Measurements from ENCODE around the gene SEMA3F. TPM values are rescaled to one million over a fixed set of nuclear protein-coding genes. Genes with fewer than 3 reads are reported as not detected.

The SEMA3F gene
- total and polyA plus RNA-seq, 2 experiments from 2014 or later: 13.9 to 15.5 TPM

- H3K4me3 ChIP-seq: no peak overlapping the region
- TF ChIP-seq EZH2phosphoT487 (IDR thresholded peaks at IDR 0.05; ENCODE audit: low read depth, severe bottlenecking, unreplicated experiment) (no peak), EZH2 (IDR thresholded peaks at IDR 0.05; ENCODE audit: borderline replicate concordance) (no peak)
- TF ChIP-seq, protein P1, sequence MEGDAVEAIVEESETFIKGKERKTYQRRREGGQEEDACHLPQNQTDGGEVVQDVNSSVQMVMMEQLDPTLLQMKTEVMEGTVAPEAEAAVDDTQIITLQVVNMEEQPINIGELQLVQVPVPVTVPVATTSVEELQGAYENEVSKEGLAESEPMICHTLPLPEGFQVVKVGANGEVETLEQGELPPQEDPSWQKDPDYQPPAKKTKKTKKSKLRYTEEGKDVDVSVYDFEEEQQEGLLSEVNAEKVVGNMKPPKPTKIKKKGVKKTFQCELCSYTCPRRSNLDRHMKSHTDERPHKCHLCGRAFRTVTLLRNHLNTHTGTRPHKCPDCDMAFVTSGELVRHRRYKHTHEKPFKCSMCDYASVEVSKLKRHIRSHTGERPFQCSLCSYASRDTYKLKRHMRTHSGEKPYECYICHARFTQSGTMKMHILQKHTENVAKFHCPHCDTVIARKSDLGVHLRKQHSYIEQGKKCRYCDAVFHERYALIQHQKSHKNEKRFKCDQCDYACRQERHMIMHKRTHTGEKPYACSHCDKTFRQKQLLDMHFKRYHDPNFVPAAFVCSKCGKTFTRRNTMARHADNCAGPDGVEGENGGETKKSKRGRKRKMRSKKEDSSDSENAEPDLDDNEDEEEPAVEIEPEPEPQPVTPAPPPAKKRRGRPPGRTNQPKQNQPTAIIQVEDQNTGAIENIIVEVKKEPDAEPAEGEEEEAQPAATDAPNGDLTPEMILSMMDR (IDR thresholded peaks at IDR 0.05; ENCODE audit: poor library complexity): no peak
- peaks cover 7% of the 10 kb centered on the region for H3K79me2 ChIP-seq
- H3K4me1 ChIP-seq (ENCODE audit: insufficient read depth): peaks cover 58% of the 10 kb centered on the region
- peaks cover 24% of the 10 kb centered on the region for H3K27me3 ChIP-seq
- WGBS (ENCODE audit: low lambda C conversion rate, missing lambda C conversion rate): 56% methylated on average over 14 of the region's 18 CpGs
- no peaks in the 10 kb centered on the region for H3K9me3 ChIP-seq (ENCODE audit: low read depth)
- H3K36me3 ChIP-seq (replicated peaks; ENCODE audit: insufficient read depth, low read depth): no peaks in the 10 kb centered on the region
- H4K20me1 ChIP-seq (ENCODE audit: insufficient read depth, poor library complexity, severe bottlenecking): peaks cover 4% of the 10 kb centered on the region
- H3K9me2 ChIP-seq (replicated peaks; ENCODE audit: insufficient read depth): no peaks in the 10 kb centered on the region
- H3K27ac ChIP-seq: peak overlapping the region; percentile 92
- peak overlapping the region; percentile 4 for H3K4me2 ChIP-seq
- peak; percentile 75 for DNase-seq (ENCODE audit: low spot score)
- H2AFZ ChIP-seq: no peak overlapping the region
Observed at GRCh38 chr3:50150863-50151686, 4.0 kb upstream of the SEMA3F start.

GRCh38 chr3:50151728-50152127, 3.4 kb upstream of the SEMA3F start:
- Histone ChIP-seq H3K4me1 (ENCODE audit: insufficient read depth) (peaks cover 53% of the 10 kb centered on the region), H3K9me2 (replicated peaks; ENCODE audit: insufficient read depth) (no peaks in the 10 kb centered on the region), H3K27me3 (peaks cover 31% of the 10 kb centered on the region), H2AFZ (no peak overlapping the region), H3K27ac (peak overlapping the region; percentile 92), H3K4me3 (no peak overlapping the region), H3K9me3 (ENCODE audit: low read depth) (no peaks in the 10 kb centered on the region), H3K36me3 (replicated peaks; ENCODE audit: insufficient read depth, low read depth) (no peaks in the 10 kb centered on the region), H3K79me2 (peaks cover 13% of the 10 kb centered on the region), H4K20me1 (ENCODE audit: insufficient read depth, poor library complexity, severe bottlenecking) (peaks cover 4% of the 10 kb centered on the region), H3K4me2 (no peak overlapping the region)
- DNase-seq (ENCODE audit: low spot score): no peak
- TF ChIP-seq, protein P1 (IDR thresholded peaks at IDR 0.05; ENCODE audit: poor library complexity): no peak
- TF ChIP-seq EZH2phosphoT487 (IDR thresholded peaks at IDR 0.05; ENCODE audit: low read depth, severe bottlenecking, unreplicated experiment): no peak
- no peak for TF ChIP-seq EZH2 (IDR thresholded peaks at IDR 0.05; ENCODE audit: borderline replicate concordance)
- WGBS (ENCODE audit: low lambda C conversion rate, missing lambda C conversion rate): 74% methylated on average over 5 of the region's 5 CpGs

- no peaks in the 10 kb centered on the region for H3K36me3 ChIP-seq (replicated peaks; ENCODE audit: insufficient read depth, low read depth)
- H3K4me3 ChIP-seq: no peak overlapping the region
- whole genome bisulfite sequencing (ENCODE audit: low lambda C conversion rate, missing lambda C conversion rate): 66% methylated on average over 7 of the region's 9 CpGs
- H4K20me1 ChIP-seq (ENCODE audit: insufficient read depth, poor library complexity, severe bottlenecking): peaks cover 8% of the 10 kb centered on the region
- no peaks in the 10 kb centered on the region for H3K9me3 ChIP-seq (ENCODE audit: low read depth)
- H3K4me2 ChIP-seq: peak overlapping the region; percentile 97
- peaks cover 53% of the 10 kb centered on the region for H3K4me1 ChIP-seq (ENCODE audit: insufficient read depth)
- H3K27ac ChIP-seq: no peak overlapping the region
- H3K27me3 ChIP-seq: peaks cover 34% of the 10 kb centered on the region
- DNase-seq (ENCODE audit: low spot score): no peak
- no peaks in the 10 kb centered on the region for H3K9me2 ChIP-seq (replicated peaks; ENCODE audit: insufficient read depth)
- TF ChIP-seq EZH2phosphoT487 (IDR thresholded peaks at IDR 0.05; ENCODE audit: low read depth, severe bottlenecking, unreplicated experiment) (no peak), EZH2 (IDR thresholded peaks at IDR 0.05; ENCODE audit: borderline replicate concordance) (no peak)
- TF ChIP-seq, protein P1 (IDR thresholded peaks at IDR 0.05; ENCODE audit: poor library complexity): no peak
- peaks cover 28% of the 10 kb centered on the region for H3K79me2 ChIP-seq
- H2AFZ ChIP-seq: no peak overlapping the region
Observed at GRCh38 chr3:50153782-50154475, 1.2 kb upstream of the SEMA3F start.
